Ectodermal cell (in vitro differentiated cells): ENCODE measurements around the gene PACS2.
"Not testable (repeated sequence)": the region's sequence is repeated elsewhere in the genome, so short reads cannot be mapped to it uniquely, and the experiment has no call there.

Source experiments
- H3K27ac ChIP-seq: 2 replicates; pipeline ENCODE4 v1.7.0; 2013; ENCODE audit warnings: mild to moderate bottlenecking, low read depth, low read length; ENCODE audit not compliant: insufficient read depth, poor library complexity, severe bottlenecking
- H3K27me3 ChIP-seq: 2 replicates; pipeline ENCODE4 v1.7.0; 2013; ENCODE audit warnings: mild to moderate bottlenecking, low read length; ENCODE audit not compliant: insufficient read depth, control insufficient read depth, poor library complexity, severe bottlenecking
- H3K36me3 ChIP-seq: one replicate; pipeline ENCODE4 v1.7.0; 2013; ENCODE audit warnings: low read length; ENCODE audit not compliant: control insufficient read depth, insufficient read depth
- H3K4me1 ChIP-seq: one replicate; pipeline ENCODE4 v1.7.0; 2013; ENCODE audit warnings: low read length; ENCODE audit not compliant: control insufficient read depth, insufficient read depth
- H3K4me3 ChIP-seq: 2 replicates; pipeline ENCODE4 v1.7.0; 2013; ENCODE audit warnings: low read depth, low read length, control low read depth; ENCODE audit not compliant: insufficient read depth
- H3K9me3 ChIP-seq: 2 replicates; pipeline ENCODE4 v1.7.0; 2013; ENCODE audit warnings: mild to moderate bottlenecking, low read length, moderate library complexity; ENCODE audit not compliant: control insufficient read depth
- WGBS, 2 experiments: methylation state at CpG; one replicate each; pipeline ENCODE4 v1.1.7; 2013; ENCODE audit warnings: missing lambda C conversion rate in 2 of 2; 5-methylcytosine and 5-hydroxymethylcytosine counted together

PACS2 gene

GRCh38 chr14:105325716-105326567, 11.4 kb downstream of the PACS2 start:
- no peaks in the 10 kb centered on the region for H3K9me3 ChIP-seq
- 84 to 86% methylated on average over 27 of the region's 27 CpGs for WGBS, 2 experiments
- H3K27me3 ChIP-seq, result no peaks in the 10 kb centered on the region
- no peak overlapping the region for H3K4me3 ChIP-seq
- no peak overlapping the region for H3K27ac ChIP-seq
- peaks cover 47% of the 10 kb centered on the region for H3K4me1 ChIP-seq
- no peaks in the 10 kb centered on the region for H3K36me3 ChIP-seq

GRCh38 chr14:105326568-105326867, 12.0 kb downstream of the PACS2 start:
- H3K27ac ChIP-seq, result no peak overlapping the region
- no peaks in the 10 kb centered on the region for H3K36me3 ChIP-seq
- WGBS, 2 experiments, result 79 to 81% methylated on average over 9 of the region's 9 CpGs
- H3K27me3 ChIP-seq, result no peaks in the 10 kb centered on the region
- H3K9me3 ChIP-seq, result no peaks in the 10 kb centered on the region
- no peak overlapping the region for H3K4me3 ChIP-seq
- H3K4me1 ChIP-seq, result peaks cover 47% of the 10 kb centered on the region

- Histone ChIP-seq H3K9me3 (no peaks in the 10 kb centered on the region), H3K36me3 (no peaks in the 10 kb centered on the region), H3K4me1 (peaks cover 47% of the 10 kb centered on the region), H3K27ac (no peak overlapping the region), H3K4me3 (no peak overlapping the region), H3K27me3 (no peaks in the 10 kb centered on the region)
- WGBS, 2 experiments, result 38 to 39% methylated on average over 34 of the region's 34 CpGs
Measured at GRCh38 chr14:105326891-105327694, 12.5 kb downstream of the PACS2 start.

- not testable (repeated sequence) for H3K27ac ChIP-seq, H3K36me3 ChIP-seq, H3K27me3 ChIP-seq, H3K9me3 ChIP-seq, H3K4me3 ChIP-seq
- H3K4me1 ChIP-seq, result peaks cover 47% of the 10 kb centered on the region
- WGBS, 2 experiments, result 11 to 13% methylated on average over 17 of the region's 17 CpGs
Measured at GRCh38 chr14:105327695-105328045, 13.1 kb downstream of the PACS2 start.

- no peaks in the 10 kb centered on the region for H3K9me3 ChIP-seq
- no peak overlapping the region for H3K4me3 ChIP-seq
- H3K36me3 ChIP-seq, result no peaks in the 10 kb centered on the region
- WGBS, 2 experiments, result 86 to 88% methylated on average over 12 of the region's 12 CpGs
- H3K27ac ChIP-seq, result no peak overlapping the region
- peaks cover 46% of the 10 kb centered on the region for H3K4me1 ChIP-seq
- H3K27me3 ChIP-seq, result no peaks in the 10 kb centered on the region
Measured at GRCh38 chr14:105328070-105328677, 13.6 kb downstream of the PACS2 start.

- 85 to 90% methylated on average over 15 of the region's 15 CpGs for WGBS, 2 experiments
- H3K4me1 ChIP-seq, result peaks cover 43% of the 10 kb centered on the region
- no peaks in the 10 kb centered on the region for H3K27me3 ChIP-seq
- H3K36me3 ChIP-seq, result no peaks in the 10 kb centered on the region
- H3K4me3 ChIP-seq, result no peak overlapping the region
- H3K9me3 ChIP-seq, result no peaks in the 10 kb centered on the region
- no peak overlapping the region for H3K27ac ChIP-seq
Measured at GRCh38 chr14:105328678-105329390, 14.3 kb downstream of the PACS2 start.

- no peaks in the 10 kb centered on the region for H3K36me3 ChIP-seq
- H3K27me3 ChIP-seq, result no peaks in the 10 kb centered on the region
- H3K4me3 ChIP-seq, result no peak overlapping the region
- H3K9me3 ChIP-seq, result no peaks in the 10 kb centered on the region
- H3K27ac ChIP-seq, result no peak overlapping the region
- peaks cover 36% of the 10 kb centered on the region for H3K4me1 ChIP-seq
- 93 to 95% methylated on average over 17 of the region's 17 CpGs for WGBS, 2 experiments
Measured at GRCh38 chr14:105329411-105330150, 15.0 kb downstream of the PACS2 start.

- H3K4me3 ChIP-seq, result no peak overlapping the region
- H3K4me1 ChIP-seq, result peaks cover 32% of the 10 kb centered on the region
- H3K36me3 ChIP-seq, result no peaks in the 10 kb centered on the region
- no peak overlapping the region for H3K27ac ChIP-seq
- no peaks in the 10 kb centered on the region for H3K27me3 ChIP-seq
- 80 to 83% methylated on average over 13 of the region's 13 CpGs for WGBS, 2 experiments
- no peaks in the 10 kb centered on the region for H3K9me3 ChIP-seq
Measured at GRCh38 chr14:105330491-105330895, 15.9 kb downstream of the PACS2 start.

GRCh38 chr14:105331575-105332349, 17.2 kb downstream of the PACS2 start:
- WGBS, 2 experiments, result 90 to 93% methylated on average over 8 of the region's 8 CpGs
- Histone ChIP-seq H3K4me1 (peaks cover 19% of the 10 kb centered on the region), H3K27me3 (no peaks in the 10 kb centered on the region), H3K27ac (no peak overlapping the region), H3K4me3 (no peak overlapping the region), H3K9me3 (no peaks in the 10 kb centered on the region), H3K36me3 (no peaks in the 10 kb centered on the region)
